Measurements from ENCODE around the gene LCN10. TPM values are rescaled to one million over a fixed set of nuclear protein-coding genes. Genes with fewer than 3 reads are reported as not detected.

Gene LCN10
- total and polyA plus RNA-seq, 2 of the 13 experiments (the other 11 are each of a cell fraction or from before 2014, with no cell fraction given), result 0.53 to 0.61 TPM

GRCh38 chr9:136728548-136729123 is 14.1 kb downstream of the LCN10 start (continued):
- TF ChIP-seq NR2F1 (CRISPR knock-in tag; IDR thresholded peaks at IDR 0.05) (no peak), ZNF609 (CRISPR knock-in tag; IDR thresholded peaks at IDR 0.05; ENCODE audit: borderline replicate concordance) (0 out of 2 replicates have a peak, but pooled peaks have one; percentile 14), POGK (CRISPR knock-in tag; conservative IDR thresholded peaks at IDR 0.05) (no peak), ZNF547 (CRISPR knock-in tag; IDR thresholded peaks at IDR 0.05) (peak; percentile 56; the same call in 1 of the 2 replicates), ZNF407 (CRISPR knock-in tag; IDR thresholded peaks at IDR 0.05; ENCODE audit: not compliant biosample characterization) (peak; percentile 20), ZNF879 (CRISPR knock-in tag; IDR thresholded peaks at IDR 0.05) (peak; percentile 90), ERF (CRISPR knock-in tag; IDR thresholded peaks at IDR 0.05) (peak; percentile 14; the same call in 1 of the 2 replicates), ZNF776 (CRISPR knock-in tag; IDR thresholded peaks at IDR 0.05) (0 out of 2 replicates have a peak, but pooled peaks have one; percentile 12), ZNF326 (CRISPR knock-in tag; IDR thresholded peaks at IDR 0.05; ENCODE audit: borderline replicate concordance) (0 out of 2 replicates have a peak, but pooled peaks have one; percentile 20), ZNF768 (CRISPR knock-in tag; IDR thresholded peaks at IDR 0.05) (peak; percentile 54; the same call in 1 of the 2 replicates)
